Adrenal gland (tissue), 5 donors: Measurements from ENCODE around the gene CIB1.

Experiments
- POLR2A ChIP-seq, 2 donors: fragments of 450-650 bp; IDR thresholded peaks; one replicate each; pipeline ENCODE4 v1.6.1; 2017; ENCODE audit warnings: antibody characterized with exemption in 2 of 2, mild to moderate bottlenecking in 2 of 2, moderate library complexity in 1 of 2
- TF ChIP-seq, protein P1 (sequence below), 6 experiments: fragments of 450-650 bp in 4 of 6; fragments of 200-600 bp in 2 of 6; sonication (generic) in 1 of 6; IDR thresholded peaks; 1 replicate in 5 of 6; 2 replicates in 1 of 6; pipeline versions ENCODE4 v1.5.1 to v1.8.0; 2016 to 2021; ENCODE audit warnings: antibody characterized with exemption in 6 of 6, mild to moderate bottlenecking in 2 of 6, moderate library complexity in 1 of 6
- donor health status: DM: no; HTN: no; CAD: no.

DNA sequence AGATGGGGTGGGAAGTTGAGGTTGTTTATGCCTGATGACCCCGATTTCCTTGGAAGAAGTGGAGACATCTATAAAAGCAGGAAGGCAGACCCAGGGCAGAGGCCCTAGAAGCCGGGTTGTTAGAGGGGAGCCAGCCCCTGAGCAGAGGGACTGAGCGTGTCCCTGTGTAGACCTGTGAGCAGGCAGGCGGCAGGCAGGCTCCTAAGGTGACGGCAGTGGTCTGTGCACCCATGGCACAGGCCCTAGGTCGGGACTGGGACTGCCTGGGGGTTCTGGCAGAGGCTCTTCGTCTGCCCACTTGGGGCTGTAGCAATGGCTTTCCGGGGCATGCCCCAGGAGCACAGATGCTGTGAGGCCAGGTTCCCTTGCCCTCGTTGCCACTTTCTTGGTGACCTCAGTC lies 22.7 kb downstream of the CIB1 start:
- TF ChIP-seq, protein P1, sequence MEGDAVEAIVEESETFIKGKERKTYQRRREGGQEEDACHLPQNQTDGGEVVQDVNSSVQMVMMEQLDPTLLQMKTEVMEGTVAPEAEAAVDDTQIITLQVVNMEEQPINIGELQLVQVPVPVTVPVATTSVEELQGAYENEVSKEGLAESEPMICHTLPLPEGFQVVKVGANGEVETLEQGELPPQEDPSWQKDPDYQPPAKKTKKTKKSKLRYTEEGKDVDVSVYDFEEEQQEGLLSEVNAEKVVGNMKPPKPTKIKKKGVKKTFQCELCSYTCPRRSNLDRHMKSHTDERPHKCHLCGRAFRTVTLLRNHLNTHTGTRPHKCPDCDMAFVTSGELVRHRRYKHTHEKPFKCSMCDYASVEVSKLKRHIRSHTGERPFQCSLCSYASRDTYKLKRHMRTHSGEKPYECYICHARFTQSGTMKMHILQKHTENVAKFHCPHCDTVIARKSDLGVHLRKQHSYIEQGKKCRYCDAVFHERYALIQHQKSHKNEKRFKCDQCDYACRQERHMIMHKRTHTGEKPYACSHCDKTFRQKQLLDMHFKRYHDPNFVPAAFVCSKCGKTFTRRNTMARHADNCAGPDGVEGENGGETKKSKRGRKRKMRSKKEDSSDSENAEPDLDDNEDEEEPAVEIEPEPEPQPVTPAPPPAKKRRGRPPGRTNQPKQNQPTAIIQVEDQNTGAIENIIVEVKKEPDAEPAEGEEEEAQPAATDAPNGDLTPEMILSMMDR (IDR thresholded peaks at IDR 0.05), result no peak
- no peak for TF ChIP-seq POLR2A (IDR thresholded peaks at IDR 0.05)
